Activated CD4-positive, CD25-positive, alpha-beta regulatory T cell treated with anti-CD3 and anti-CD28 coated beads, Interleukin-2, amount 50 U/mL, for 16 hours (primary cell): ENCODE measurements around the gene FMO1.
A peak's percentile ranks its signal among the peaks of the same experiment; 100 is the strongest.
"Not testable (repeated sequence)": the region's sequence is repeated elsewhere in the genome, so short reads cannot be mapped to it uniquely, and the experiment has no call there.

ENCODE experiments used
- DNase-seq: peaks from one replicate; pipeline ENCODE4 v3.0.0-alpha.2; 2020; ENCODE audit warnings: low read depth, low spot score

FMO1 gene

GRCh38 chr1:171279678-171280077 is 31.4 kb downstream of the FMO1 start:
- DNase-seq, result no peak

GRCh38 chr1:171280599-171280998 is 32.3 kb downstream of the FMO1 start:
- no peak for DNase-seq

- no peak for DNase-seq
These were observed 37.9 kb downstream of the FMO1 start for GRCh38 chr1:171286032-171286705.

GRCh38 chr1:171290621-171291020 is 42.3 kb downstream of the FMO1 start:
- DNase-seq, result no peak

GRCh38 chr1:171292799-171293198 is 44.5 kb downstream of the FMO1 start:
- no peak for DNase-seq

GRCh38 chr1:171295383-171295782 is 47.1 kb downstream of the FMO1 start:
- DNase-seq, result not testable (repeated sequence)

- DNase-seq, result no peak
These were observed 47.5 kb downstream of the FMO1 start for GRCh38 chr1:171295821-171296220.

GRCh38 chr1:171296897-171297296 is 48.6 kb downstream of the FMO1 start:
- DNase-seq, result no peak

GRCh38 chr1:171298696-171299095 is 50.4 kb downstream of the FMO1 start:
- DNase-seq, result no peak

- DNase-seq, result no peak
These were observed 51.0 kb downstream of the FMO1 start for GRCh38 chr1:171299342-171299741.

- DNase-seq, result no peak
These were observed 52.1 kb downstream of the FMO1 start for GRCh38 chr1:171300401-171300800.

GRCh38 chr1:171310661-171311087 is 62.4 kb downstream of the FMO1 start:
- no peak for DNase-seq

GRCh38 chr1:171311771-171312558 is 63.7 kb downstream of the FMO1 start:
- DNase-seq, result no peak

GRCh38 chr1:171313319-171313834 is 65.1 kb downstream of the FMO1 start:
- no peak for DNase-seq

- peak; percentile 72 for DNase-seq
These were observed 65.6 kb downstream of the FMO1 start, which contains the start of gene FMO4 for GRCh38 chr1:171313835-171314320. Gene FMO4, plus strand, starts transcription at chr1:171314183. Its CDS starts 5,643 bp downstream, at chr1:171319826.

- DNase-seq, result no peak
These were observed 81.0 kb downstream of the FMO1 start for GRCh38 chr1:171329251-171329650.

- DNase-seq, result no peak
These were observed 85.8 kb downstream of the FMO1 start for GRCh38 chr1:171334024-171334640.
